Skeletal muscle satellite cell (primary cell): ENCODE measurements around the gene LMBR1. TPM values are rescaled to one million over a fixed set of nuclear protein-coding genes. Genes with fewer than 3 reads are reported as not detected.

Source experiments
- small RNA-seq: library from RNA; depleted of rRNA; stranded (forward); fragments of <200 nt; gene quantifications from one replicate; pipeline ENCODE3, GENCODE V24; 2012

Gene LMBR1

Small RNA genes within 50 kb of the gene (small RNA-seq; reads per million reads assigned to genes)
- not detected for gene RNU4-31P
